Measurements from ENCODE around the gene MED13. TPM values are rescaled to one million over a fixed set of nuclear protein-coding genes. Genes with fewer than 3 reads are reported as not detected.

The MED13 gene
- total RNA-seq, 4 donors from 2014 or later: 67.3 to 114 (median 79.8) TPM

DNA sequence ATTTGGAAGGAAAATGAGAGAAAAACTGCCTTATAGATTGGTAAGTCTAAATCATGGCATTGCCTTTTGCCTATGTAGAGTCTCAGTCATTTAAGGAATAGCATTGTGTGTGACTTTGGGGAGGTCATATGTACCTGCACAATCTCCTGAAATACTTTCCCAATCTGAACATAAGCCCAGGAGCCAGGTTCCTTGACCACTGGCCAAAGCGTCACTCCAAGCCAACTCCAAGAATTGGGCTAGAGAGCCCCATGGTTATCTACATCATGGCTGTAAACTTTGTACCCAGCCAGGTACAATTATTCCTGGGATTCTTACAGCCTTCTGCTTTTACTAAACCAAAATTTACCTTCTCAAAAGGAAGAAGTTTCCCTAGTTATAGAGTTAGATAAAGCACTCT lies 40.8 kb upstream of the MED13 start:
- TF ChIP-seq CTCF (IDR thresholded peaks at IDR 0.05; ENCODE audit: low read depth): no peak

- no peak for TF ChIP-seq CTCF (IDR thresholded peaks at IDR 0.05; ENCODE audit: low read depth)
Observed at GRCh38 chr17:62105357-62105756, 40.3 kb upstream of the MED13 start.

DNA sequence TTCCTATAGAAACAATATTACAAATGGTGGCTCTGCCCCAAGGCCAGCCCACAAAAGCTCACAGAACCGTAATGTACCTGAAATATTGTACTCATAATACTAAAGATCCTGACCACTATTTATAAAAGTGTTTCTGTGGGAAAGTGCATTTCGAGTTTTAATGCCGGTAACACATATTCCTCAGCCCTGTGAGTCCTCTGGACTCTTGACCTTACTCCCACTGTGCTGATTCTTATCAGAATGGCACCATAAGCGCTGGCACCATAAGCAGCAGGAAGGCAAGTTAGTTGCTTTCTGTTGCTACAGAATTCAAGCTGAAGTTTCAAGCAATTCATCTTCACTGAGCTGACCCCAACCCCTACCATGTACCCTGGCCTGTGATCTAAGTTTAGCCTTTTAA lies 36.4 kb upstream of the MED13 start:
- TF ChIP-seq CTCF (IDR thresholded peaks at IDR 0.05; ENCODE audit: low read depth): no peak

DNA sequence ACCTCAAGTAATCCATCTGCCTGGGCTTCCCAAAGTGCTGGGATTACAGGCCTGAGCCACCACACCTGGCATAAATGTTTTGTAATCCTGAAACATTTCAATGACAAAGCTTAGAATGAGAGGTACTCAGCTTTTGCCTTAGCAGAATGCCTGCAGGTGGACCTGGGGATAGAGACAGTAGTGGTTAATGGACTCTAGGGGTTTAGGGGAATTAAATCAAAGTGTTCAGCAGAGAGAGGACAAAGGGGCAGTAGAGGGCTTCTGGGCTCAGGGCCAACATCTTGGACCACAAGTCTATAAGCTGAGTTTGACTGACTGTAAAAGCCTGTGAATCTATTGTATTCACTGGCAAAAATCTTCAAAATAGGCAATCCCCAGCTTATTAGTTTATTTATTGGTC lies 36.0 kb upstream of the MED13 start:
- TF ChIP-seq CTCF (IDR thresholded peaks at IDR 0.05; ENCODE audit: low read depth): no peak

- TF ChIP-seq CTCF (IDR thresholded peaks at IDR 0.05; ENCODE audit: low read depth): no peak
Observed at GRCh38 chr17:62100055-62100454, 35.0 kb upstream of the MED13 start.

- no peak for TF ChIP-seq CTCF (IDR thresholded peaks at IDR 0.05; ENCODE audit: low read depth)
Observed at GRCh38 chr17:62099532-62099931, 34.5 kb upstream of the MED13 start.

GRCh38 chr17:62098623-62099231 lies 33.6 kb upstream of the MED13 start:
- TF ChIP-seq CTCF (IDR thresholded peaks at IDR 0.05; ENCODE audit: low read depth): no peak
